ENCODE results near the gene OSBPL1A.
"Not testable (repeated sequence)": the region's sequence is repeated elsewhere in the genome, so short reads cannot be mapped to it uniquely, and the experiment has no call there.

OSBPL1A gene

DNA sequence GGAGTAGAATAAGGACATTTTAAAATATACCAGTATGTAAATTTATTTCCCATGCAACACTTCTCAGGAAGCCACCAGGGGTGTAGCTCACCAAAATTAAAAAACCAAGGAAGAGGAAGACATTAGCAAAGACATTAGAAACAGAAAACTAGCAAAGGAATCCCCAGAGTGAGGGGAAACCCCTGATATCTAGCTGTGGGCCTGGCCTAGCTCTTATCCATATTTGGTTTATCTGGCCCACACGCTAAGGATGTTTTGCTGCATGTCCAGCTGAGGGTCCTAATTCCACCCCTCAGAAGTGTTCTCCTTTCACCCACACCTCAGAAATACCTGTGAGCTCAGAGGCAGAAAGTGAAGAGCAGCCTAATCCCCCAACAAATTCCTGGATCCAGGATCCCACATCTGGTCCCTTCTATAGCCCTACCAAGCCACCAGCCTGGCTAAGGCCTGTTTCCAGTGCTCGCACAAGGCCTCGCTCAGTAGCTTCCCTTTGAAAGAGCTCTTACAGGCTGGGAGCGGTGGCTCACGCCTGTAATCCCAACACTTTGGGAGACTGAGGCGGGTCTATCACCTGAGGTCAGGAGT, 17.4 kb downstream of the OSBPL1A start:
- TF ChIP-seq, protein P1, sequence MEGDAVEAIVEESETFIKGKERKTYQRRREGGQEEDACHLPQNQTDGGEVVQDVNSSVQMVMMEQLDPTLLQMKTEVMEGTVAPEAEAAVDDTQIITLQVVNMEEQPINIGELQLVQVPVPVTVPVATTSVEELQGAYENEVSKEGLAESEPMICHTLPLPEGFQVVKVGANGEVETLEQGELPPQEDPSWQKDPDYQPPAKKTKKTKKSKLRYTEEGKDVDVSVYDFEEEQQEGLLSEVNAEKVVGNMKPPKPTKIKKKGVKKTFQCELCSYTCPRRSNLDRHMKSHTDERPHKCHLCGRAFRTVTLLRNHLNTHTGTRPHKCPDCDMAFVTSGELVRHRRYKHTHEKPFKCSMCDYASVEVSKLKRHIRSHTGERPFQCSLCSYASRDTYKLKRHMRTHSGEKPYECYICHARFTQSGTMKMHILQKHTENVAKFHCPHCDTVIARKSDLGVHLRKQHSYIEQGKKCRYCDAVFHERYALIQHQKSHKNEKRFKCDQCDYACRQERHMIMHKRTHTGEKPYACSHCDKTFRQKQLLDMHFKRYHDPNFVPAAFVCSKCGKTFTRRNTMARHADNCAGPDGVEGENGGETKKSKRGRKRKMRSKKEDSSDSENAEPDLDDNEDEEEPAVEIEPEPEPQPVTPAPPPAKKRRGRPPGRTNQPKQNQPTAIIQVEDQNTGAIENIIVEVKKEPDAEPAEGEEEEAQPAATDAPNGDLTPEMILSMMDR (conservative IDR thresholded peaks at IDR 0.05) = no peak
- H3K27ac ChIP-seq = no peak overlapping the region

DNA sequence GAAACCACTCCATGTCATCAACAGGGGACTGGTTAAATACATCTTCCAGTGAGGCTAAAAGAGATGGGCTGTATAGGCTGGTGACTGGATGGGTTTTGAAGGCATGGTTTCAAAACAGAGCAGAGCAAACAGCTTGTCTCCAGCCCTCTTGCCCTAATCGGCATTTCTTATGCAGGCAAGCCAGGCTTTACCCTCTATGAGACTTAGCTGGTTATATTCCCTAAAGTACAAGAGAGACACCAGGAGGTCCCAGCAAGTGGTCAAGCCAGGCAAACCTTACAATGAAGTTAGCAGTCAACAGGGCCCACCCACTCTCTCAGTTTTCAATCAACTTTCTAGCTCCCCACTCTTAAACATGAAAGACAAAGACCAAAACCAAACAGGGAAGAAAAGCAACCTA, 19.0 kb downstream of the OSBPL1A start:
- TF ChIP-seq, protein P1 (conservative IDR thresholded peaks at IDR 0.05) = no peak
- H3K27ac ChIP-seq = no peak overlapping the region

DNA sequence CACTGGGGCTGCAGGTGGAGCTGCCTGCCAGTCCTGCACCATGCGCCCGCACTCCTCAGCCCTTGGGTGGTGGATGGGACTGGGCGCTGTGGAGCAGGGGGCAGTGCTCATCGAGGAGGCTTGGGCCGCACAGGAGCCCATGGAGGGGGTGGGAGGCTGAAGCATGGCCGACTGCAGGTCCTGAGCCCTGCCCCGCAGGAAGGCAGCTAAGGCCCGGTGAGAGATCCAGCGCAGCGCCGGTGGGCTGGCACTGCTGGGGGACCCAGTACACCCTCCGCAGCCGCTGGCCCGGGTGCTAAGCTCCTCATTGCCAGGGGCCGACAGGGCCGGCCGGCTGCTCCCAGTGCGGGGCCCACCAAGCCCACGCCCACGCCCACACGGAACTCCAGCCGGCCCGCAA, 21.1 kb downstream of the OSBPL1A start:
- H3K27ac ChIP-seq = not testable (repeated sequence)

DNA sequence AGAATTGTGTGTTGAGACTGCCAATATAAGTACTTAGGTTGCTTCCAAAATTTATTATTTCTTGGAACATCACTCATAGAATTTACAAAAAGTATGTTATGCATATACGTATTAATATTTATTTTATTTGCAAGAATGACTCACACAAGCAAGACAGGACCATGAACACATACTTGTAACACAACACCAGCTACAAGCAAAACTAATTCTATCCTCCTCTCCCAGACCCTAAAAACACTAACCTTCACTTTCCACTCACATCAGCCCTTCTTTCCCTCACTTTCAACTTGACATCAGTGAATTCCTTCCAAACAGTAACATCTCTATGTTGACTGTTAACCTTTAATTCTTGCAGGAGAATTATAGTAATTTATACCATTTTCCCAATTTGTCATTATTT, 24.3 kb downstream of the OSBPL1A start:
- TF ChIP-seq, protein P1 (conservative IDR thresholded peaks at IDR 0.05) = no peak
- H3K27ac ChIP-seq = no peak overlapping the region

DNA sequence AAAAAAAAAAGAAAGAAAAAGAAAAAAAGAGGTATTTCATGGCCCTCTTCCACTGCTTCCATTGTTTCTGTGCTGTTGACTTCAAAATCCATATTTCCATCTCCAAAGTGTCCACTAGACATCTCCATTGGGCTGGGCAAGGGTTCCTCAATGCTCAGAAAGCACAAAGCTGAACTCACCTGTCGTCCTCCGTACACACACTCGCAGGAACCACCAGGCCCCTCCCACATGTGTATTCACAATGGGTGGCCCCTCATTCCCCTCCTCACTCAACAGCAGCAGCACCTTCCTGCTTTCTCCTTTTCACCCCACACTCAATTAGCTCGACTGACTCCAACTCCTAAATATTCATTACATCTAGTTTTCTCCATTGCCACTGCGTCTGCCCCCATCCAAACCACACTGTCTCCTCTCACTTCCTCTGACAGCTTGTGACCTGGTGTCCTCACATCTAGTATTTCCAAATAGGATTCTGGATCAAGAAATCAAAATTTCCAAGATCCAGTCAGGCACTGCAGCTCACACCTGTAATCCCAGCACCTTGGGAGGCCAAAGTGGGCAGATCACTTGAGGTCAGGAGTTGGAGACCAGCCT, 25.2 kb downstream of the OSBPL1A start:
- TF ChIP-seq, protein P1 (conservative IDR thresholded peaks at IDR 0.05) = no peak
- no peak overlapping the region for H3K27ac ChIP-seq

DNA sequence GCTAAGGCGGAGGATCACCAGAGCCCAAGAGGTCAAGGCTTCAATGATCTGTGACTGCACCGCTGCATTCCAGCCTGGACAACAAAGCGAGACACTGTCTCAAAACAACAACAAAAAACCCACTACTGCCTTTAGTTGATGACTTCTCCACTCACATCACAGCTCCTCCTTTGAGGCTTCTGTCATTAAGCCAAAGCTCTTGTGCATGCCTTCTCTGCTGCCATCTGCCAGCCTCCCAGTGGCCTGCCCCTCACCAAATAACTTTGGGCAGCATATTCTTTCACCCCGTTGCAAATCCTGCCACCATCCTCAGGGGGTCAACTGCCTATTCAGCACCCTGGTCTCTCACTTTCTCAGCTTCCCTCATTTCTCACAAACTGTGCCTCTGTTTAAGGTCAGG, 27.5 kb downstream of the OSBPL1A start:
- H3K27ac ChIP-seq = no peak overlapping the region
- TF ChIP-seq, protein P1 (conservative IDR thresholded peaks at IDR 0.05) = no peak

DNA sequence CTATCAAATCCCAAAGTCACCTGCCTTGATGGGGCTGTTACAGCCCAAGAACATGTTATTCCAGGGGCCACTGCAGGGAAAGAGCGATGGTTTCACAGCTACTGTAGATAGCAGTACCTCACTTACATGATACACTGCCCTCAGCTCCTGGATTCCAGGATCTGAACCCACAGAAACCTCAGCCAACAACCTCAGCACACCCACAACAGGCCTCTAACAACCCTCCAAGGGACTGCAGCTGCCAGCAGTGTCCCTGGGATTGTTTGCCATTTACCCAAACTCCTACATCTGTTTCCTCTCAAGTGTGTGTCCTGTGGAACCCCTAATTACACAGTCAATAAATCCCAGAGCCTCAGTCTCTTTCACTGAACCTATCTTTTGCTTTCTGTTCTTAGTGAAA, 28.2 kb downstream of the OSBPL1A start:
- no peak overlapping the region for H3K27ac ChIP-seq
- TF ChIP-seq, protein P1 (conservative IDR thresholded peaks at IDR 0.05) = no peak

DNA sequence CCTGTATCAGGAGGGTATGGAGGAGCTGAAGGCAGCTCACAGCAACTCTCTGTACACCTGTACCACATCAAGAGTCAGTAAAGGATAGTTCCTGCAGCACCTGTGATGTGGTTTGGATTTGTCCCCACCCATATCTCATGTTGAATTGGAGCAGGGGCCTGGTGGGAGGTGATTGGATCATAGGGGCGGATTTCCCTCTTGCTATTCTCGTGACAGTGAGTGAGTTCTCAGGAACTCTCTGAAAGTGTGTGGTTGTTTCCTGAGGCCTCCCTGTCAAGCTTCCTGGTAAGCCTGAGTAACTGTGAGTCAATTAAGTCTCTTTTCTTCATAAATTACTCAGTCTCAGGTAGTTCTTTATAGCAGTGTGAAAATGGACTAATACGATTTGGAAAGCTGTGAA, 28.9 kb downstream of the OSBPL1A start:
- no peak overlapping the region for H3K27ac ChIP-seq
- TF ChIP-seq, protein P1 (conservative IDR thresholded peaks at IDR 0.05) = no peak
